Measurements from ENCODE around the gene CABLES2. TPM values are rescaled to one million over a fixed set of nuclear protein-coding genes. Genes with fewer than 3 reads are reported as not detected.
"Not testable (repeated sequence)": the region's sequence is repeated elsewhere in the genome, so short reads cannot be mapped to it uniquely, and the experiment has no call there.

Gene CABLES2
- total and polyA plus RNA-seq, 4 donors, result 1.8 to 4.2 (median 2.5) TPM

- DNase-seq (no peak), ATAC-seq (ENCODE audit: low FRiP score) (no peak)
- Histone ChIP-seq H3K36me3 (ENCODE audit: control insufficient read depth in 1 of 2, insufficient read depth in 2 of 2, low read length in 1 of 2) (no peaks in the 10 kb centered on the region), H3K9me3 (ENCODE audit: control insufficient read depth, low read length) (no peaks in the 10 kb centered on the region), H3K27me3 (ENCODE audit: control insufficient read depth in 1 of 2, insufficient read depth in 2 of 2, low read length in 1 of 2) (no peaks in the 10 kb centered on the region), H3K4me3 (ENCODE audit: low read length in 2 of 2) (no peak overlapping the region), H3K4me1 (ENCODE audit: control insufficient read depth in 1 of 2, insufficient read depth in 2 of 2, low read length in 2 of 2) (no peaks in the 10 kb centered on the region), H3K27ac (ENCODE audit: low read depth in 1 of 2, low read length in 2 of 2) (no peak overlapping the region)
- WGBS, 2 donors, result 70 to 73% methylated on average over 29 to 31 of the region's 31 CpGs
- intact Hi-C loops (cut with DNase I), result no loop called here
These were observed 21.6 kb upstream of the CABLES2 start for GRCh38 chr20:62428396-62429295.

- Histone ChIP-seq H3K9me3 (ENCODE audit: control insufficient read depth, low read length) (no peaks in the 10 kb centered on the region), H3K27ac (ENCODE audit: low read depth in 1 of 2, low read length in 2 of 2) (no peak overlapping the region), H3K27me3 (ENCODE audit: control insufficient read depth in 1 of 2, insufficient read depth in 2 of 2, low read length in 1 of 2) (no peaks in the 10 kb centered on the region), H3K36me3 (ENCODE audit: control insufficient read depth in 1 of 2, insufficient read depth in 2 of 2, low read length in 1 of 2) (no peaks in the 10 kb centered on the region), H3K4me1 (ENCODE audit: control insufficient read depth in 1 of 2, insufficient read depth in 2 of 2, low read length in 2 of 2) (no peaks in the 10 kb centered on the region), H3K4me3 (ENCODE audit: low read length in 2 of 2) (no peak overlapping the region)
- intact Hi-C loops (cut with DNase I), result no loop called here
- ATAC-seq (ENCODE audit: low FRiP score) (no peak), DNase-seq (no peak)
- 90 to 94% methylated on average over 9 to 10 of the region's 10 CpGs for WGBS, 2 donors
These were observed 20.9 kb upstream of the CABLES2 start for GRCh38 chr20:62428002-62428372.

DNA sequence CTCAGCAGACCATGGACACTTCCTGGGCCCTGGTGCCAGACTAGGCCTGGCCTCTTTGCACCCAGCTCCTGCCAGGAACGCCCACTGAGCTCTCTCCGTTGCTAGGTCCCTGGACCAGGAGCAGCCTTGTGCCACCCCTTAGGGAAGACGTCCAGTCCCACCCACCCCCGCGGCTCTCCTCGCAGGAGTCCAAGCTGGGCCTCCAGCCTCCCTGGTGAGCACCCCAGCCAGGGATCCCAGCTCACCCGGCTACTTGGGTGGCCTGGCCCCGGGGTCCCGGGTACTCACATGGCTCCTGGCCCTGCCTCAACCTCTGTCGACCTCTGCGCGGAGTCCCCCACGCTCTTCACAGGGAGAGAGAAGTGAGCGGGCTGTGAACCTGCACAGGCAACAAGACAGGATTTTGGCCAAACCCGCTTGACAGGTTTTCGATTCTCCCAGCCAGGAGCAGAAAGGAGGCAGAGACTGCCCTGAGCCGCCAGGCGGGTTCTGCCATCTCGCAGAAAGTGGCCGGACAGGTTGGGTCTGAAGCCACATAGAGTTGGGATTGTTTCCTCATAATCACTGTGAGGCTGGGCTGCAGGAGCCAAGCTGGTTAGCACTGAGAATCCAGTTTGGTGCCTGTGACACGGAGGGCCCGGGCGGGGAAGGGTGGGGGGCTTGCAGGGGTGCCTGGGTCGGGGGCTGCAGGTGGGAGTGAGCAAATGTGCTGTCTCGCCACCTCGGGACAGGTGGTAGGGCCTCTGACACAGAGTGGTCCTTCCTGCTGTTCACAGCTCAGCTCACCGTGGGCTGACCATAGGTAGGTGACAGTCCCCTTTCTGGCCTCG lies 20.3 kb upstream of the CABLES2 start, which contains the start of gene RBBP8NL:
Gene RBBP8NL, minus strand, starts transcription at position 368 of the 830 bp plus-strand sequence. CDS start 7,892 bp downstream, outside the sequence.
- intact Hi-C loops (cut with DNase I), result no loop called here
- Histone ChIP-seq H3K4me3 (ENCODE audit: low read length in 2 of 2) (no peak within 1 kb of the TSS), H3K27me3 (ENCODE audit: control insufficient read depth in 1 of 2, insufficient read depth in 2 of 2, low read length in 1 of 2) (no peaks in the 10 kb centered on the region), H3K36me3 (ENCODE audit: control insufficient read depth in 1 of 2, insufficient read depth in 2 of 2, low read length in 1 of 2) (no peaks in the 10 kb centered on the region), H3K4me1 (ENCODE audit: control insufficient read depth in 1 of 2, insufficient read depth in 2 of 2, low read length in 2 of 2) (no peaks in the 10 kb centered on the region), H3K27ac (ENCODE audit: low read depth in 1 of 2, low read length in 2 of 2) (no peak within 1 kb of the TSS), H3K9me3 (ENCODE audit: control insufficient read depth, low read length) (no peaks in the 10 kb centered on the region)
- no peak for DNase-seq
- no peak for ATAC-seq (ENCODE audit: low FRiP score)
- 84 to 85% methylated on average over 28 of the region's 28 CpGs for WGBS, 2 donors

- Histone ChIP-seq H3K4me1 (ENCODE audit: control insufficient read depth in 1 of 2, insufficient read depth in 2 of 2, low read length in 2 of 2) (no peaks in the 10 kb centered on the region), H3K36me3 (ENCODE audit: control insufficient read depth in 1 of 2, insufficient read depth in 2 of 2, low read length in 1 of 2) (no peaks in the 10 kb centered on the region), H3K27ac (ENCODE audit: low read depth in 1 of 2, low read length in 2 of 2) (no peak overlapping the region), H3K9me3 (ENCODE audit: control insufficient read depth, low read length) (no peaks in the 10 kb centered on the region), H3K27me3 (ENCODE audit: control insufficient read depth in 1 of 2, insufficient read depth in 2 of 2, low read length in 1 of 2) (no peaks in the 10 kb centered on the region), H3K4me3 (ENCODE audit: low read length in 2 of 2) (no peak overlapping the region)
- DNase-seq (no peak), ATAC-seq (ENCODE audit: low FRiP score) (no peak)
- 88 to 94% methylated on average over 20 to 22 of the region's 22 CpGs for WGBS, 2 donors
- intact Hi-C loops (cut with DNase I), result no loop called here
These were observed 19.6 kb upstream of the CABLES2 start for GRCh38 chr20:62426699-62427131.

GRCh38 chr20:62426059-62426348 lies 18.9 kb upstream of the CABLES2 start:
- H3K27me3 ChIP-seq (ENCODE audit: control insufficient read depth in 1 of 2, insufficient read depth in 2 of 2, low read length in 1 of 2); H3K27ac ChIP-seq (ENCODE audit: low read depth in 1 of 2, low read length in 2 of 2); H3K36me3 ChIP-seq (ENCODE audit: control insufficient read depth in 1 of 2, insufficient read depth in 2 of 2, low read length in 1 of 2); DNase-seq; ATAC-seq (ENCODE audit: low FRiP score); intact Hi-C loops (cut with DNase I); H3K4me3 ChIP-seq (ENCODE audit: low read length in 2 of 2); H3K9me3 ChIP-seq (ENCODE audit: control insufficient read depth, low read length); H3K4me1 ChIP-seq (ENCODE audit: control insufficient read depth in 1 of 2, insufficient read depth in 2 of 2, low read length in 2 of 2): not testable (repeated sequence)
- WGBS, 2 donors, result 95 to 99% methylated on average over 4 of the region's 4 CpGs

GRCh38 chr20:62425281-62426058 lies 18.4 kb upstream of the CABLES2 start:
- H3K9me3 ChIP-seq (ENCODE audit: control insufficient read depth, low read length), result no peaks in the 10 kb centered on the region
- no peak overlapping the region for H3K4me3 ChIP-seq (ENCODE audit: low read length in 2 of 2)
- intact Hi-C loops (cut with DNase I), result no loop called here
- DNase-seq (no peak), ATAC-seq (ENCODE audit: low FRiP score) (no peak)
- H3K36me3 ChIP-seq (ENCODE audit: control insufficient read depth in 1 of 2, insufficient read depth in 2 of 2, low read length in 1 of 2), result no peaks in the 10 kb centered on the region
- H3K27ac ChIP-seq (ENCODE audit: low read depth in 1 of 2, low read length in 2 of 2), result no peak overlapping the region
- WGBS, 2 donors, result 90 to 94% methylated on average over 21 of the region's 21 CpGs
- H3K27me3 ChIP-seq (ENCODE audit: control insufficient read depth in 1 of 2, insufficient read depth in 2 of 2, low read length in 1 of 2), result no peaks in the 10 kb centered on the region
- H3K4me1 ChIP-seq (ENCODE audit: control insufficient read depth in 1 of 2, insufficient read depth in 2 of 2, low read length in 2 of 2), result no peaks in the 10 kb centered on the region

DNA sequence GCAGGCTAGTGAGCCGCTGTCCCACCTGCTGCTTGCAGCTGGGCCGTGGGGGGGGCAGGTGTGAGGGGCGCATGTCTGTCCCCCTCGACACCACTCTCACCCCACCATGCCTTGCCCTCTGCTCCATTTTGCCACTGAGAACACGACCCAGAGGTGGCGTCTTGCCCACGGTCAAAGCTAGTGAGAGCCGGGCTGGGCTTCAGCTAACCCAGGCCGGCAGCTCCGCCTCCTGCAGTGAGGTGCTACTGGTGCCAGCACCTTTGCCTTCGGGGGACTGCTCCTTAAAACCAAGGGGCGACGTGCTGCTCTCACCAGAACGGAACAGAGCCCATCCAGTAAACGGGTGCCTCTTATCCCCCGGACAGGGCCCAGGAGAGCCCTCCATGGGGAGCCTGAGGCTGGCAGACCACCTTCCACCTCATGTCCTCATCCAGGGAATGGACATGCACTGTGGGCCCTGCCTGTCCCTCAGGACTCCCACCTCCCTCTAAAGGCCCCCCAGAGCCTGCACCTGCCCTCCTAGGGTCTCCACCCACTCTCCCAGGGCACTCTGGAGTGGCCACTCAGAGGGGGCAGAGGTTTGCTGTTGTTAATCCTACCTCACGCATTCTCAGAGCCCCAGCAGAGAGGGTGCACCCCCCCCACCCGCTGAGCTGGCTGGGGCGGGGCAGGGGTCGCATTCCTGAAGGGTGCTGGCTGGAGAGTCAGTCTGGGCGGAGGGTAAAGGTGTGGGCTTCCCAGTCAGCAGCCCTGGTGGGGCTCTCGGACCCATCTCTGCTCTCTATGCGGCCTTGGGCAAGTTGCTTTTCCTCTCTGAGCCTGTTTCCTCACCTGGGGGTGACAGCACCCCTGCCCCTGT lies 17.4 kb upstream of the CABLES2 start:
- no peak for DNase-seq
- no peaks in the 10 kb centered on the region for H3K36me3 ChIP-seq (ENCODE audit: control insufficient read depth in 1 of 2, insufficient read depth in 2 of 2, low read length in 1 of 2)
- H3K4me1 ChIP-seq (ENCODE audit: control insufficient read depth in 1 of 2, insufficient read depth in 2 of 2, low read length in 2 of 2), result no peaks in the 10 kb centered on the region
- ATAC-seq (ENCODE audit: low FRiP score), result no peak
- no peak overlapping the region for H3K4me3 ChIP-seq (ENCODE audit: low read length in 2 of 2)
- 61 to 69% methylated on average over 22 to 23 of the region's 23 CpGs for WGBS, 2 donors
- no peaks in the 10 kb centered on the region for H3K9me3 ChIP-seq (ENCODE audit: control insufficient read depth, low read length)
- intact Hi-C loops (cut with DNase I), result no loop called here
- H3K27me3 ChIP-seq (ENCODE audit: control insufficient read depth in 1 of 2, insufficient read depth in 2 of 2, low read length in 1 of 2), result no peaks in the 10 kb centered on the region
- H3K27ac ChIP-seq (ENCODE audit: low read depth in 1 of 2, low read length in 2 of 2), result no peak overlapping the region

GRCh38 chr20:62423326-62423706 lies 16.2 kb upstream of the CABLES2 start:
- intact Hi-C loops (cut with DNase I), result no loop called here
- WGBS, 2 donors, result 62 to 69% methylated on average over 10 of the region's 10 CpGs
- Histone ChIP-seq H3K9me3 (ENCODE audit: control insufficient read depth, low read length) (no peaks in the 10 kb centered on the region), H3K36me3 (ENCODE audit: control insufficient read depth in 1 of 2, insufficient read depth in 2 of 2, low read length in 1 of 2) (no peaks in the 10 kb centered on the region), H3K27ac (ENCODE audit: low read depth in 1 of 2, low read length in 2 of 2) (no peak overlapping the region), H3K4me1 (ENCODE audit: control insufficient read depth in 1 of 2, insufficient read depth in 2 of 2, low read length in 2 of 2) (no peaks in the 10 kb centered on the region), H3K4me3 (ENCODE audit: low read length in 2 of 2) (no peak overlapping the region), H3K27me3 (ENCODE audit: control insufficient read depth in 1 of 2, insufficient read depth in 2 of 2, low read length in 1 of 2) (no peaks in the 10 kb centered on the region)
- DNase-seq (no peak), ATAC-seq (ENCODE audit: low FRiP score) (no peak)
